ENCODE data around the gene TFDP2.

GRCh38 chr3:141950572-141951493, 198.5 kb downstream of the TFDP2 start:
- TF ChIP-seq CTCF (IDR thresholded peaks at IDR 0.05) (no peak), POLR2A (IDR thresholded peaks at IDR 0.05) (no peak), POLR2AphosphoS5 (IDR thresholded peaks at IDR 0.05) (no peak), EP300 (IDR thresholded peaks at IDR 0.05) (no peak)
